Fibroblast of villous mesenchyme (primary cell): ENCODE results near the gene HAP1. TPM values are rescaled to one million over a fixed set of nuclear protein-coding genes. Genes with fewer than 3 reads are reported as not detected.

Experiments
- DNase-seq: peaks from one replicate; pipeline ENCODE4 v3.0.0-alpha.2; 2010; ENCODE audit warnings: low read depth
- H3K4me3 ChIP-seq: 2 replicates; pipeline ENCODE4 v1.5.1; 2011; ENCODE audit warnings: low read depth, mild to moderate bottlenecking, low read length
- CTCF ChIP-seq: IDR thresholded peaks from 2 replicates; pipeline ENCODE4 v1.5.1; 2012; ENCODE audit warnings: low read depth, mild to moderate bottlenecking, low read length; ENCODE audit not compliant: insufficient read depth
- total RNA-seq: library from RNA; depleted of rRNA; stranded (reverse); fragments of >200 nt; gene quantifications from 2 replicates; pipeline ENCODE4 v1.2.3, GENCODE V29; 2012

The HAP1 gene
- total RNA-seq, 1 donor, result under 0.01 TPM

- H3K4me3 ChIP-seq, result no peak overlapping the region
- no peak for TF ChIP-seq CTCF
- no peak for DNase-seq
Observed at GRCh38 chr17:41775394-41776226, 41.2 kb upstream of the HAP1 start.

GRCh38 chr17:41773731-41774193 is 39.3 kb upstream of the HAP1 start:
- H3K4me3 ChIP-seq, result peak overlapping the region; percentile 18
- TF ChIP-seq CTCF, result peak; percentile 10
- peak; percentile 69 for DNase-seq

- H3K4me3 ChIP-seq, result no peak overlapping the region
- peak; percentile 94 for DNase-seq
- no peak for TF ChIP-seq CTCF
Observed at GRCh38 chr17:41773190-41773588, 38.7 kb upstream of the HAP1 start.

GRCh38 chr17:41772586-41773189 is 38.2 kb upstream of the HAP1 start:
- no peak overlapping the region for H3K4me3 ChIP-seq
- no peak for TF ChIP-seq CTCF
- no peak for DNase-seq

- TF ChIP-seq CTCF, result no peak
- no peak for DNase-seq
Observed at GRCh38 chr17:41772218-41772585, 37.8 kb upstream of the HAP1 start.

GRCh38 chr17:41771389-41772206 is 37.2 kb upstream of the HAP1 start:
- no peak for DNase-seq
- TF ChIP-seq CTCF, result no peak

More at GRCh38 chr17:41772218-41772585, 37.8 kb upstream of the HAP1 start:
- no peak overlapping the region for H3K4me3 ChIP-seq

More at GRCh38 chr17:41771389-41772206, 37.2 kb upstream of the HAP1 start:
- no peak overlapping the region for H3K4me3 ChIP-seq
